ENCODE data around the gene MAP3K14.

The MAP3K14 gene

GRCh38 chr17:45338996-45339535 is 22.2 kb upstream of the MAP3K14 start:
- DNase-seq (ENCODE audit: low spot score) = no peak

DNA sequence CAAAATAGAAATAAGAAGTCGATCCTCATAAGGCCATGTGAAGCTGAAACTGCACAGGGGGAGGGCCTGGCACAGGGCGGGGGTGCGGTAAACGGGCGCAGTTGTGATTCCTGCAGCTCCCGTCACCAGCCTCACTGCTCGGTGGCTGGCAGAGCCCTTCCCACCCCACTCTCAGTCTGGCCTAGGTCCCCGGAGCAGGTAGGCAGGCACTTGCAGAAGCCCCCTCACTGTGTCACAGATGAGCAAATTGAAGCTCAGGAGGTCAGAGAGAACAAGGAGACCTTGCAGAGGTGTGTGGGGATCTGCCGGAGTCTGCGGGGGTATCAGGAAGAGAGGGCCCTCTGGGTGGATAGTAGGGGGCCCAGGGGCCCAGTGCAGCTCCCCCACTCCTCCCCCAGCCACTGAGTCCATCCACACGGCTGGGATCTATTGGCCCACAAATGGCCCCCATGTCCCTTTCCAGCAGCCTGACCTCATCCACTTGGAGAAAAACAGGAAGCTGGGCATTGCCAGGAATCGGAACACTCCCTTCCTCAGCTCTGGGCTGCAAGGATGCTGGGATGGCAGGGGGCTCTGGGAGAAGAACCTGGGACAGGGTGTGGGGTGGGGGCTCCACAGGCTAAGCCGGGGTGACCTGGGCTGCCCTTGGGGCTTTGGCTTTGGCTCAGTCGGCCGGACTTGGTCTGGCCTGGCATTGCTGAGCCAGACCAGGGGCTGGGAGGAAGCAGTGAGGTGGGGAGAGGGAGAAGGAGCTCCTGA is 21.4 kb upstream of the MAP3K14 start:
- DNase-seq (ENCODE audit: low spot score) = no peak

- no peak for DNase-seq (ENCODE audit: low spot score)
Observed at GRCh38 chr17:45336390-45337182, 19.8 kb upstream of the MAP3K14 start.

DNA sequence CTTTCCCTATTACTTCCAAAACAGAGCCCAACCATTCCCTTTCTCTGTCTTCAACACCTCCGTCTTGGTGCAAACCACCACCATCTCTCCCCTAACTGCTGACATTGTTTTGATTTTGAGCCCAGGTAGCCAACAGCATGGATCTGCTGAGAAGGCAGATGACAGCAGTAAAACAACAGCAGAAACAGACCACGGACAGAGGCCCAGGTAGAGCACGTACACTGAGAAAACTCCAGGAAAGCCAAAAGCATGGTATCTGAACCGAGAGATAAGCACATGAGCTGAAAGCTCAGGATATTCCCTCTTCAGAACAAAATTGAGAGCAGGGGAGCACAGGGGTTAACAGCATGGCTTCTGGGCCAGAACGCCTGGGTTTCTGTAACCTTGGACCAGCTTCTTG is 18.9 kb upstream of the MAP3K14 start:
- DNase-seq (ENCODE audit: low spot score) = no peak

GRCh38 chr17:45334701-45335677 is 18.2 kb upstream of the MAP3K14 start:
- DNase-seq (ENCODE audit: low spot score) = no peak

- DNase-seq (ENCODE audit: low spot score) = peak; percentile 25
Observed at GRCh38 chr17:45334231-45334630, 17.4 kb upstream of the MAP3K14 start.

DNA sequence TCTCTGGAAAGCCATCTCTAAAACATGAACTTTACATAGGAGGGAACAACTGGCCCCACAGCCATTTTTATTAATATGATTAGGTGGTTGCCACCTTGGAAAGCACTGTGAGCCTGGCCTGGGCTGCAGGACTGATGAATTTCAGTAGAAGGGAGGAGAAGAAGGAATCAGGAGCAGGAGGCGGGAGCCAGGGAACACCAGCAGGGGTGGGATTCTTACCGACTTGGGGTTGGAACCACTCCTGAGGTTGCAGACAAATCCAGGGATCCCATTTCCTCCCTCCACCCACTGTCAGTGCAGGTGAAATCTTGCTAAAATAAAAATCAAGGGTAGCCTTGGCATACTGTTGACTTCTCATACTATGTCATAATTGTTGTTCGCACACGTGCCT is 16.9 kb upstream of the MAP3K14 start:
- DNase-seq (ENCODE audit: low spot score) = no peak

DNA sequence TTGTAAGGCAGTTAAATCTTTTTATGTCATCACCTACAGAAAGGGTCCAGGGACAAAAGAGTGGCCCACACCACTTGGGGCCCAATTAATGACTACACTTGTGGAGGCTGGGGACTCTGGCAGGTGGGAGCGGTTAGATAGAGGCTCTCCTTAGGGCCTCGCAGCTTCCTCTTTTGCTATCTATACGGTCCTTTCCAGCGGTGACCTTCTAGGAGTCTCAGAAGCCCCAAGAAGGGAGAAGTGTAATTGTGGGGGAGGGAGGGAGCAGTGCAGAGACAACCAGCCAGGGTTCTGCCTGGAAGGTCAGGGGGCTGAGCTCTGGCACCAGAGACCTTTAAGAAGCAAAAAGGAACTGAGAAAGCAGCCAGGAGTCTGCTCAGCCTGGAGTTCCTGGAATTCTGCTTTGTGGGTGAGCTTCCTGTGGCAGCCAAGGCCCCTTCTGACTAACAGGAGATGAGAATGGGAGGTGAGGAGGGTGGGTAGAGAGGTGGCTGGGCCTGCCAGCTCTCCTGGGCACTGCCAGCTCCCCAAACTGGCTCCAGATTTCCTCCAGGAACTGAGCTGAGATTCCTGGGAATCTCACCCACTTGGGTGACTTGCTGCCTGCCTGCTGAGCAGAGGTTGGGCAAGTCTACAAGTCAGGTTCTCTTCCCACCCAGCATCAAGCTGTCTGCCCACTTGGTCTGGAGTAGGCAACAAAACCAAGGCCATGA is 16.3 kb upstream of the MAP3K14 start:
- no peak for DNase-seq (ENCODE audit: low spot score)

- no peak for DNase-seq (ENCODE audit: low spot score)
Observed at GRCh38 chr17:45332505-45332904, 15.7 kb upstream of the MAP3K14 start.

DNA sequence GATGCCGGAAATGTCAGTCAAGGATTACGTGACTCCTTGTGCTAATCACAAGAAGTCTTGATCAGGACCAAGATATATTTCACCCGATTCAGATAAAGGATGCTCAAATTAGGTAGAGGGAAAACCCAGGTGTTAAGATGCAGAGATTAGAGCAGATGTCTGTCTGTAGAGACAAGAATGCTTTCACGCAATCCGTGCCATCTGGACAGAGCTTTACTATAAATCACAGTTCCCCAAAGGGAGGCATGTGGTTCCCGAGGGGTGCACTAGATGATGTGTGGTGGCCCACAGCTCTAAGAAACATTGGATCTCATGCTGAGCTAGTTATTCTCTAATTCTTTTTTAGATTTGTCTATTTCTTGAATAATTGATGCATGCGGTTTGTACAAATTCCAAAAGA is 9.8 kb upstream of the MAP3K14 start:
- DNase-seq (ENCODE audit: low spot score) = no peak

GRCh38 chr17:45325810-45326209 is 9.0 kb upstream of the MAP3K14 start:
- no peak for DNase-seq (ENCODE audit: low spot score)

DNA sequence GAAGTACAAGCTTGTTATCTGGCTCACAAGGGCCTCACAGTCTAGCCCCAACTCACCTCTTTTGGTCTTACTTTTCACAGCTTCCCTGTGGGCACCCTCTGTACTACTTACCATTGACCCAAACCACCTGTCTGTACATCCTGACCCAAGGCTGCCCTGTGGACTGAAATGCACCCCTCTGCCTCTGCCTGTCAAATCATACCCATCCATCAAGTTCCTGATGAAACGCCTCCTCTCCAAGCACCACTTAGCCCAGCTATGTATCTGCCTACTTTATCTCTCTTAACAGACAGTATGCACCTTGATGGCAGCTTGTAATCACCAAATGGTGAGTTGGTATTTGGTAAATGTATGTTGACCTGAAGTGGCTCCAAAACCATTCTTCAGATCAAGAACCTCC is 7.5 kb upstream of the MAP3K14 start:
- no peak for DNase-seq (ENCODE audit: low spot score)

- no peak for DNase-seq (ENCODE audit: low spot score)
Observed at GRCh38 chr17:45322168-45322567, 5.3 kb upstream of the MAP3K14 start.

GRCh38 chr17:45320931-45321461 is 4.2 kb upstream of the MAP3K14 start:
- no peak for DNase-seq (ENCODE audit: low spot score)

- no peak for DNase-seq (ENCODE audit: low spot score)
Observed at GRCh38 chr17:45320349-45320930, 3.6 kb upstream of the MAP3K14 start.

DNA sequence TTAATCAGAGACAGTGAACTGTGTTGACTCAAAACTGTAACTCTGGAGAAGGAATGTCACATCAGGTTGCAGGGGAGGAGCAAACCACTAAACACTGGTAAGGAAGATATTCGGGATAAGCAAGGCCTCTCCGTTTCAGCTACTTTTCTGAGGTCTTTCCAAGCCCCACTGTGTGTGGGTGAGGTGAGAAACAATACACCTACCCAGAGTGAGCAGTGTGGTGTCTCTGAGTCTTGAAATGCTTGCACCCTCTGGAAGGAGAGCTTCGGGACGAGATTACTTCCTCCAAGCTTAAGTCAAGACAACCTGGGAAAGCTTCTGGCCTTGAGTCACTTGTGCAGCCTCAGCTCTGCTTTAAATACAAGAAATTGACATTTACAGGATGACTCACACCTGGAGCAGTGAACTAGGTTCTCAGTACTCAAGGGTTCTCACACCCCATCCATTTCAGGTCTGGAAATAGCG is 2.5 kb upstream of the MAP3K14 start:
- no peak for DNase-seq (ENCODE audit: low spot score)

GRCh38 chr17:45318561-45319230 is 1.9 kb upstream of the MAP3K14 start:
- DNase-seq (ENCODE audit: low spot score) = no peak

- peak; percentile 100 for DNase-seq (ENCODE audit: low spot score)
Observed at GRCh38 chr17:45317111-45317928, 500 bp upstream of the MAP3K14 start.
